Stomach (tissue), 9 donors: ENCODE results near the gene ACR. TPM values are rescaled to one million over a fixed set of nuclear protein-coding genes. Genes with fewer than 3 reads are reported as not detected.

ENCODE experiments used
- DNase-seq, 2 donors: peaks; one replicate each; pipeline versions ENCODE4 v3.0.0 to v3.0.0-alpha.2; 2013 to 2019
- H3K27ac ChIP-seq, 5 donors: fragments of 200-600 bp in 4 of 5; sonication (generic) in 4 of 5; one replicate each; pipeline ENCODE4 v1.5.1; 2013 to 2019; ENCODE audit warnings: mild to moderate bottlenecking in 1 of 5, moderate library complexity in 1 of 5
- H3K27me3 ChIP-seq, 3 donors: fragments of 200-600 bp; sonication (generic); one replicate each; pipeline ENCODE4 v1.5.1; 2017 to 2019; ENCODE audit warnings: mixed run types in 1 of 3
- H3K36me3 ChIP-seq, 4 donors: fragments of 200-600 bp; sonication (generic); 1 replicate in 3 of 4; 2 replicates in 1 of 4; pipeline ENCODE4 v1.5.1; 2016 to 2019
- H3K4me1 ChIP-seq, 4 donors: fragments of 200-600 bp; sonication (generic); one replicate each; pipeline ENCODE4 v1.5.1; 2016 to 2019
- H3K4me3 ChIP-seq, 4 donors: fragments of 200-600 bp; sonication (generic) in 3 of 4; one replicate each; pipeline ENCODE4 v1.5.1; 2016 to 2019; ENCODE audit warnings: mild to moderate bottlenecking in 1 of 4
- H3K9me3 ChIP-seq, 4 donors: fragments of 200-600 bp; sonication (generic); one replicate each; pipeline ENCODE4 v1.5.1; 2016 to 2019
- CTCF ChIP-seq, 7 experiments: fragments of 450-650 bp in 4 of 7; fragments of 200-600 bp in 3 of 7; sonication (generic) in 3 of 7; IDR thresholded peaks; one replicate each; pipeline ENCODE4 v1.5.1; 2016 to 2019; ENCODE audit warnings: antibody characterized with exemption in 7 of 7, control low read depth in 2 of 7, mild to moderate bottlenecking in 1 of 7
- EP300 ChIP-seq: sonication (generic); formaldehyde crosslinking; IDR thresholded peaks from one replicate; pipeline ENCODE4 v1.6.1; 2017; ENCODE audit warnings: antibody characterized with exemption
- POLR2A ChIP-seq, 4 donors: fragments of 450-650 bp; IDR thresholded peaks; one replicate each; pipeline ENCODE4 v1.6.1; 2016; ENCODE audit warnings: antibody characterized with exemption in 4 of 4, control low read depth in 2 of 4, mild to moderate bottlenecking in 1 of 4, moderate library complexity in 1 of 4
- POLR2AphosphoS5 ChIP-seq, 3 donors: sonication (generic); formaldehyde crosslinking; IDR thresholded peaks; one replicate each; pipeline ENCODE4 v1.6.1; 2016; ENCODE audit warnings: antibody characterized with exemption in 3 of 3
- WGBS, 5 donors: extraction: QIAGEN DNeasy Blood & Tissue Kit in 3 of 5; methylation state at CpG; one replicate each; pipeline versions ENCODE4 v1.1.5 to v1.1.7; 2013 to 2018; 5-methylcytosine and 5-hydroxymethylcytosine counted together
- intact Hi-C: fragments of 100-400 bp; cut with DNase I; formaldehyde crosslinking; loops from one replicate; pipeline ENCODE4 v1.15.1; 2023; ENCODE audit warnings: low total_unique reads
- polyA plus RNA-seq, 3 donors: library from polyadenylated mRNA; stranded (reverse); fragments of 200-250 nt; gene quantifications; one replicate each; pipeline ENCODE4 v1.2.3, GENCODE V29; 2013
- total RNA-seq, 5 donors: library from RNA; depleted of rRNA; stranded (reverse); fragments of >200 nt; gene quantifications; one replicate each; pipeline versions ENCODE4 v1.1.0 to v1.2.3, GENCODE V29; 2014 to 2016
- donor health status: healthy with polysubstance abuse.
- donor health status: Bipolar disorder and iron deficiency.
- donor health status: healthy.

Gene ACR
- total and polyA plus RNA-seq, 8 donors: 0.19 to 0.37 (median 0.23) TPM; not detected in 5

DNA sequence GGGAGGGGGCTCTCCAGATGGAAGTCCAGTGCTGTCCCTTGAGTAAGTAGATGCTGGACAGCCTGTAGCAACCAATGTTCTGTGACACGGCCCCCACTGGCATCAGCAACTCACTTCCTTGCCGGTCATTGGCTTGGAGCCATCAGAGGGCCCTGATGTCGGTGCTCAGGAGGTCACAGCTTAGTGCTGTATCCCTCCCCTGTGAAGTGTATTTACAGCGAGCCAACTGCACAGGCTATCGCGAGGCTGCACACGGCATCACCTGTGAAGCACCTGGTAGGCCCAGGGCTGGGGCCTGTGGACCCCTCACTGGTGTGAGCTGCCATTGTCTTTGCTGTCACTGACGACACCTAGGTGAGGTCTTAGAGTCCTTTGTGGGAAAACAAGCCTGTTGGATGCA lies 13.4 kb upstream of the ACR start:
- intact Hi-C loops: no loop called here
- TF ChIP-seq POLR2A (IDR thresholded peaks at IDR 0.05) (no peak), CTCF (IDR thresholded peaks at IDR 0.05) (no peak), POLR2AphosphoS5 (IDR thresholded peaks at IDR 0.05) (no peak), EP300 (no peak)
- WGBS, 5 donors: 65 to 86% (median 80%) methylated on average over 8 of the region's 8 CpGs

GRCh38 chr22:50725597-50725996 lies 12.4 kb upstream of the ACR start:
- no peak for DNase-seq
- WGBS, 5 donors: 86 to 92% (median 90%) methylated on average over 7 of the region's 7 CpGs
- H3K4me1 ChIP-seq: peaks cover 0 to 6% (median 1%) of the 10 kb centered on the region in 4 donors

More for the DNA sequence above, 13.4 kb upstream of the ACR start:
- Histone ChIP-seq H3K36me3 (peaks cover 0 to 36% (median 7%) of the 10 kb centered on the region in 4 donors), H3K27me3 (peaks cover 13 to 43% (median 20%) of the 10 kb centered on the region in 3 donors), H3K9me3 (no peaks in the 10 kb centered on the region), H3K27ac (no peak overlapping the region), H3K4me3 (no peak overlapping the region), H3K4me1 (peaks cover 0 to 11% (median 4%) of the 10 kb centered on the region in 4 donors)
- no peak for DNase-seq

GRCh38 chr22:50726643-50727340 lies 11.2 kb upstream of the ACR start:
- Histone ChIP-seq H3K27ac (no peak overlapping the region), H3K4me1 (peaks cover 0 to 14% (median 9%) of the 10 kb centered on the region in 4 donors), H3K9me3 (no peaks in the 10 kb centered on the region), H3K27me3 (peaks cover 2 to 43% (median 16%) of the 10 kb centered on the region in 3 donors), H3K4me3 (no peak overlapping the region), H3K36me3 (peaks cover 0 to 36% (median 7%) of the 10 kb centered on the region in 4 donors)
- no peak for DNase-seq
- 87 to 91% (median 88%) methylated on average over 14 of the region's 14 CpGs for whole genome bisulfite sequencing, 5 donors
- TF ChIP-seq POLR2A (IDR thresholded peaks at IDR 0.05): no peak
- no peak for TF ChIP-seq EP300
- intact Hi-C loops: no loop called here

More at GRCh38 chr22:50725597-50725996, 12.4 kb upstream of the ACR start:
- TF ChIP-seq EP300 (no peak), POLR2AphosphoS5 (IDR thresholded peaks at IDR 0.05) (no peak), CTCF (IDR thresholded peaks at IDR 0.05) (no peak), POLR2A (IDR thresholded peaks at IDR 0.05) (no peak)
- Histone ChIP-seq H3K9me3 (no peaks in the 10 kb centered on the region), H3K27ac (no peak overlapping the region), H3K4me3 (no peak overlapping the region), H3K27me3 (peaks cover 3 to 43% (median 14%) of the 10 kb centered on the region in 3 donors), H3K36me3 (peaks cover 0 to 36% (median 7%) of the 10 kb centered on the region in 4 donors)
- intact Hi-C loops: no loop called here

DNA sequence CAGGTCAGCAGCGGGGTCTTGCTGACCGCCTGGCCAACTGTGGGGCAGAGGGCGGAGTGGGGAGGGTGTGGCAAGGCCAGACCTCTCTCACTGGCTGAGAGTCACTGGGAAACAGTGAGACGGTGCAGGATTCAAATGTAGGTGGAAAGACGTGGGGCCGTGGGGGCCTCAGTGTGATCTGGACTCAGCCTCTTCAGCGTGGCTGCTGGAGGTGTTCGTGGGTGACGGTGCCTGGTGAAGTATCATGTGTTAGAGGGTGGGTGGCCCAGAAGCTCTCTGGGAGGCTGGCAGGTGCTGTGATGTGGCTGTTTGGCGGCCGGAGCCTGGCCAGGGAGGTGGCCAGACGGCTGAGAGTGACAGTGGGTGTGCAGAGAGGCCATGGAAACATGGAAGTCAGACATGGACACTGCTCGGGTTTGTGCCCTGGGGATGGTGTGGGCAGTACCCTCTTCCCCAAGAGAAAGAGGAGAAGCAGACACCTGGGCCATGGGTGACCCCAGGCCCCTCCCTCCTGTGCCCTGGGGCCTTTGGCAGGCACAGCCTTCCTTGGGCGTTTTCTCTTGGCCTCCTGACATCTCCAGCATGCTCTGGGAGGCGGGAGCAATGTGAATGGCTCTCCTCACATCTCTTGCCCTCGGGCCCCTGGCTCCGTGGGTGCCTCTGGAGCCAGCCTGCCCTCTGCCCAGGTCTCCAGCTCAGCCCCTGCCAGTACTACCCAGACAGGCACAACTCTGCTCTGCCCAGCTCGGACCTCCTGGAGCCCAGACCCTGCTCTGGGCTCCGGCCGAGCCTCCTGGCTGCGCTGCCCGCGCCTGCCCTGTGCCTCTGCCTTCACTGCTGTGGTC lies 10.1 kb upstream of the ACR start:
- Histone ChIP-seq H3K9me3 (no peaks in the 10 kb centered on the region), H3K36me3 (peaks cover 0 to 36% (median 7%) of the 10 kb centered on the region in 4 donors), H3K27me3 (peaks cover 3 to 42% (median 24%) of the 10 kb centered on the region in 3 donors), H3K27ac (no peak overlapping the region), H3K4me3 (no peak overlapping the region), H3K4me1 (peaks cover 0 to 19% (median 16%) of the 10 kb centered on the region in 4 donors)
- intact Hi-C loops: no loop called here
- DNase-seq: no peak
- TF ChIP-seq POLR2AphosphoS5 (IDR thresholded peaks at IDR 0.05) (no peak), EP300 (no peak), CTCF (IDR thresholded peaks at IDR 0.05) (no peak), POLR2A (IDR thresholded peaks at IDR 0.05) (no peak)
- 79 to 84% (median 83%) methylated on average over 23 of the region's 23 CpGs for WGBS, 5 donors
